ENCODE data around the gene GALNT9.
"Not testable (repeated sequence)": the region's sequence is repeated elsewhere in the genome, so short reads cannot be mapped to it uniquely, and the experiment has no call there.

GRCh38 chr12:132358241-132359225 is 29.1 kb upstream of the GALNT9 start:
- not testable (repeated sequence) for TF ChIP-seq CTCF (conservative IDR thresholded peaks at IDR 0.05 in 1 of 2, IDR thresholded peaks at IDR 0.05 in 1 of 2; ENCODE audit: extremely low read depth in 1 of 2, insufficient read depth in 1 of 2, low read depth in 1 of 2, low read length in 2 of 2); EZH2 (IDR thresholded peaks at IDR 0.05; ENCODE audit: borderline replicate concordance, low read length)

Data from mammary epithelial cell (primary cell).